ENCODE measurements around the gene HERC3.
"Not testable (repeated sequence)": the region's sequence is repeated elsewhere in the genome, so short reads cannot be mapped to it uniquely, and the experiment has no call there.

The HERC3 gene

DNA sequence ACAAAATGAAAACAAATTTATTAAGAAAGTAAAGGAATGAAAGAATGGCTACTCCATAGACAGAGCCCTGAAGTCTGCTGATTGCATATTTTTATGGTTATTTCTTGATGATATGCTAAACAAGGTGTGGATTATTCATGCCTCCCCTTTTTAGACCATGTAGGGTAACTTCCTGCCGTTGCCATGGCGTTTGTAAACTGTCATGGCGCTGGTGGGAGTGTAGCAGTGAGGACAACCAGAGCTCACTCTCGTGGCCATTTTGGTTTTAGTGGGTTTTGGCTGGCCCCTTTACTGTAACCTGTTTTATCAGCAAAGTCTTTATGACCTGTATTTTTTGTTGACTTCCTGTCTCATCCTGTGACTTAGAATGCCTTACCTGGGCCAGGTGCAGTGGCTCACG, 17.5 kb downstream of the HERC3 start:
- DNase-seq = not testable (repeated sequence)

DNA sequence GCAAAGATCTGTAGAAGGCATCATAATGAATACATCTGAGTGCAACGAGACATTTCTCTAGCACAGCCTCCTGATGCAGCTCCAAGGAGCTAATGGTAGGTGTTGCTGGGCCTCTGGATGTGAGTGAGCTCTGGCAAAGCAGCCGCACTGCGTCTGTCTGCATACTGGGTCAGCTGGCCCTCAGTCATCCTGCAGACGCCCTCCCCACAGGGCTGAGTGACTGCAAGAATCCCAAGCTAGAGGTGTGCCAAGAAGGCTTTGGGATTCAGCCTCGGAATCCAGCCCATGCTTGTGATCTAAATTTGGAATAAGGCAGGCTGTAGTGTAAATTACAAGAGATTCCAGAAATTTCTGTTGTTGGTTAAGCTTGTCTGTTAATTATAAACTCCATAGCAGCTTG, 18.5 kb downstream of the HERC3 start:
- no peak for DNase-seq

DNA sequence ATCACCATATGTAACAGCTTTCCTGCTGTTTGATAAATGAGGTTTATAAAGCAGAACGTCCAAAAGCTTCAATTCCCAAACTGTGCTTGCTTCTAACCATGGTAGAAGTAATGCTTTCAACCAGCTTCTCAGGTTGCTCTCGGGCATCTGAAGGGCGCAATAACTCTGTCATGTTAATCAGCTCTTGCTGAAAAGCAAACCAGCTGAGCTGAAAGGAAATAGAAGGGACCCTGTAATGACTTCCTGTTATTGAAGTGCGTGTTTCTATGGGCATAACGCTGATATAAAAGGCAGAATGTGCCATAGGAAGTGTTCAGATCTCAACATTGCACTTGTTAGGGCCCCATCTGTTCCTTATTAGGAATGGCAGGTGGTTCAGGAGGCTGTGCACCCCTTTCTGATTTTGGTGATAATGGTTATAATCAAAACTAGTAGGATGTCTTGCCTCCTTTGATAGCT, 21.2 kb downstream of the HERC3 start:
- DNase-seq = peak; percentile 25

DNA sequence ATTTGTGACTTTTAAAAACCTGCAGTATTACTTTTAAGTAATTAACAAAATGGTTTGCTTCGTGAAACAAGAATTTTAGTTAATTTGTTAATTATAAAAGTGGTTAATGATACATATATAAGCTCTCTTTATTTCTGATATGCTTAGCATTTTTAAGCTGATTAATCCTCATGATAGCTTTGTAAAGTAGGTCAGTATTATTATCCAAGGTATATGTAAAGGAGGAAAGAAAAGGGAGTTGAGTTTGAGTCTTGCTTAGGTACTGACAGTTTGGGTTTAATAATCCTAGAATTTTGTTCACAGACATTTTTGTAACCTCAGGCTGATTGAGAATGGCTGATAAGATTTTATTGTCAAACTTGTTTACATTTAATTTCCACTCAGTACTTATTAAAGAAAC, 21.8 kb downstream of the HERC3 start:
- no peak for DNase-seq

DNA sequence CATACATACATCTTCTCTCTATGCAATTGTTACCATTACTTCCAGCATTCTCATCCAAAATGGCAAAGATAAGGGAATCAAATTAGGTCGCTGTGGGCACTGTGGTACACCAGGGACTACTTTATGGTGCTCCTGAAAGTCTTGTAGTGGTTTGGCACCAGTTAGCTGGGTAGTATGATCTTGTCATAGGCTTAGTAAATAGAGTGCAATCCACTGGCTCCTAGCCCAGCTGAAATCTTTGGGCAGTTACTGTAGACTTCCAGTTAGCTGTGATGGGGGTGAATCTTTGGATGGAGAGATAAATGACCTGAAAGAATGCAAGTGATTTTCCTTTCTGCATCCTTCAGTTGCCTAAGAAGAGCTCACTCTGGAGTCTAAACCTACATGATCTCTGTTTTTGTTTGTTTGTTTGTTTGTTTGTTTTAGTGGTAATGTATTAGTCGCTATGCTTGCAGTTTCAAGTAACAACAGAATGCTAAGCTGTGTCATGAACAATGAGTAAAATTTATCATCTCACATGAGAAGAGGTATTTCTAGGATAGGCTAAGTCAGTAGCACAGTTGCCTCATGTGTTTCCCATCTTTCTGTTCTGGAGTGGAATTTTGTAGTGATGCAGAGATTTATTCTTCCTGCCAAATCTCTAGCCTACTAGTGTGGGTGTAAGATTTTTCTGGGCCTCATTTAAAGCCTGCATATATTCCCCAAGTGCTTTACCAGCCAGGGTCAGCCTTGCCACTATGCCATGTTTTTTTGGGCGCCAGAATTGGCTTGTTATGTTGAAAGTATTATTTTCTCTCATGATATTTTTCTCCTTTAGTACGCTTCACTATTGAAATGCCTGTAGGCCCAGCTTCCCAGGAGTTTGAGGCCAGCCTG, 24.2 kb downstream of the HERC3 start:
- no peak for DNase-seq

DNA sequence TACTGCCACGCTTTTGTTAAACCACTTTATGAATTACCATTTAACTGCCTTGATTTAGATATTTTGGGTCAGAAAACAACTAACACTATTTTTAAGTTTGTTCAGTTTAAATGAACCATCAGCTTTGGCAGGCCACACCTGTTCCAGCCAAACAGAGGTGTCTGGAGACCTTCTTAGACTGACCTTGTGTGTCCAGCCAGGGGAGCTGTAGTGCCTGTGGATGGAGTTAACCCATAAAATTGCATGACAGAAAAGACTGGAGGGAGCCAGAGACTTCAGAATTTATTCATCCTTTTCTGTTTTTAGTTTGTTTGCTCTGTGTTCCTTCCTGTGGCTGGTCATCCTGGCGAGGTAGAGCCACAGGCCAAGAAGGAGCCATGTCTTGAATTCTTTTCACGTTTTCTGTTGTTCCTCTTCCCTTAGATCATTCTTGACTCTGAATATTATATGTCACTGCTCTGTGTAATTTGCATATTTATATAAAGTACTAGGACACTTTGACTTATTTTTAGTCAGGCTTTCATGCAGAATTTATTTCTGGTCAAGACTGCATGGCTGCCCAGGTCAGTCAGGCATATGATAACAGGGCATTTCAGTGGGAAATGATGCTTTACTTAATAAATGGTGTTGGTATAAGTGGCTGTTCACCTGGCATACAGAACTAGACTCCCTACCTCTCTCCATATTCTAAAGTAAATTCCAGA, 26.7 kb downstream of the HERC3 start:
- no peak for DNase-seq

DNA sequence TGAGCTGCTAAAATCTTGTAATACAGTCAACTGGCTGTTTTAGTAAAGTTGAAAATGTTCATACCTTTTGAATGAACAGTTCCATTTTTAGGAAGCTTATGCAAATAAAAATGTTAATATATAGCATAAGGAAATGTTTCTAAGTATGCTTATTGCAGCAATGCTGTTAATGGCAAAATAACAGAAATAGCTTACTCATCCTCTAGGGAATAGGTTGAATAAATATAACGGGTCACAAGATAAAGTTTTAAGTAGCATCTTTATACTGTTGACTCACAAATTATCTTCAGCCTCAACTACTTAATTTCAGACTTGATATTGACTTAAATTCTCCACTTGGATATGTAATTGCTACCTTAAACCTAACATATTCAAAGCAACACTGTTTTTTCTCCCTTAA, 27.7 kb downstream of the HERC3 start:
- DNase-seq = no peak

DNA sequence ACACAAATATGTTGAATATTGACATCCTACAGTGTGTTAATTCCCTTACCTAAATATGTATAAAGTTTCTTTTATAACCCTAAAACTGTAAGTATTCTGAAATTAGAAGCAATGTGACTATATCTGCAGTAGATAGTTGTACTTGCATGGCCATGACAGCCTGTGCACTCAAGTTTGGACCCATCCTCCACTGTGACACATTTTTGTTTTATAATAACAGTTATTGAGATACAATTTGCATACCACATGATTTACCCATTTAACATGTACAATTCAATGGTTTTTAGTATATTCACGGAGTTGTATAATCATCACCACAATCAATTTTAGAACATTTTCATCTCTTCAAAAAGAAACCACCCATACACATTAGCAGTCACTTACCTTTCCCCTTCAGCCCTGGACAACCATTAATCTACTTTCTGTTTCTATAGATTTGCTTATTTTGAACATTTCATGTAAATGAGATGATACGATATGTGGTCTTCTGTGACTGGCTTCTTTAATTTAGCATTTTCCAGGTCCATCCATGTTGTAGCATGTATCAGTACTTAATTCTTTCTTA, 29.6 kb downstream of the HERC3 start:
- no peak for DNase-seq

DNA sequence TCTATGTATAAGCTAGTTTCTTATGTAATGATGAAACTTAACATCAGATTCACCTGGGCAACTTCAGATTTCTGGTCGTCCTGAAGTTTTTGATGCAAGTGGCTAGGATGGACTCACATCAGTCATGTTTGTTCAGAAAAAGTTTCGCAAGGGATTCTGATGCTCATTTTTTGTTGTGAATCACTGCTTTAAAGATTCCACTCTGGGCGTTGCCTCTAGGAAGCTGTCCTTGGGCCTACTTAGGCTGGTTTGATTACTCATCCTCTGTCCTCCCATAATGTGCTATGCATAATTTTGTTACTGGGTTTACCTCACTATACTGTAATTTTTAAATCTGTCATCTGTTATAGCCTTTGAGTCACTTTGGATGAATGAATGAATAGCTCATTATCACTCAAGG, 30.8 kb downstream of the HERC3 start:
- DNase-seq = no peak

DNA sequence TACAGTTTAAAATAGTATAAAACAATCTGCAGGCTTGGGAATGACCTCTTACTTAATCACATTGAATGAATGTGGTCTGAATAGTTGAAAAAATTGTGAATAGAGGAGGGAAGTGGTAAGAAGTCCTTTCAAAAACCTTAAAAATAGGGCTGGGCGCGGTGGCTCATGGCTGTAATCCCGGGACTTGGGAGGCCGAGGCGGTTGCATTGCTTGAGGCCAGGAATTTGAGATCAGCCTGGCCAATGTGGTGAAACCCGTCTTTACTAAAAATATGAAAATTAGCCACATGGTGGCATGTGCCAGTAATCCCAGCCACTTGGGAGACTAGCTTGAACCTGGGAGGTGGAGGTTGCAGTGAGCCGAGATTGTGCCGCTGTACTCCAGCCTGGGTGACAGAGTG, 36.5 kb downstream of the HERC3 start:
- DNase-seq = no peak

DNA sequence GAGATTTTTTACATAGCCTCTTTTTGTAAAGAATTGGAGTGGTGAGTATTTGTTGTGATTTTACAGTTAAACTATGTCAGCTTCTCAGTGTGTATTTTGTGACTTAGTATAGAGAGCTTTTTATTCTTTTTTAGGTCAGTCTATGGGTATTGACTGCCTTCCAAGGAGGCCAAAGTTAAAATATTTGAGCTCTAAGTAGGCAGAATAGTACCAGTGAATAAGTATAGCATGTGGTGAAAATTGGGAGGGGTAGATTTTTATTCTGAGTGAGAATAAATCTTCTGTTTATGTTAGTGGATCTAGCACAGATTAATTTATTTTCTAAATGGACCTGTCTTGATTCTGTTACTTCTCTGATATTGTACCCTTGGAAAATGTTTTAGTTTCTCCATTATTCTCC, 37.5 kb downstream of the HERC3 start:
- no peak for DNase-seq

DNA sequence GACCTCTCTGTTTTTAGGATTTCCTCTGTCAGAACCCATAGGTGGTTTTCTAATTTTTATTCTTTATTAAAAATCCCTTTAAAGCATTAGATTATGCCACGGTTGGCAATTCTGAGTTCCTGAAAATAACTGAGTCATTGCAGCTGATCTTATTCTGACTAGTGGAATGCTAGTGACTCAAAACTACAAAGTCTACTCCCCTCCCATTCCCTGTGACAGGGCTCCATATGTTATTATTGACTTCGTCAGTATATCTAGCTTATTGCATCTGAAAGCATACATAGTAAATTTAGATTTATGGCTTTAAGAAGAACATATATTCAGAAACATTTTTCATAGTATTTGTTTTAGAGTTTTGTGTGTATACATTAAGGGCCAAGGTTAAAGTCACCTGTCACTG, 38.5 kb downstream of the HERC3 start:
- no peak for DNase-seq

DNA sequence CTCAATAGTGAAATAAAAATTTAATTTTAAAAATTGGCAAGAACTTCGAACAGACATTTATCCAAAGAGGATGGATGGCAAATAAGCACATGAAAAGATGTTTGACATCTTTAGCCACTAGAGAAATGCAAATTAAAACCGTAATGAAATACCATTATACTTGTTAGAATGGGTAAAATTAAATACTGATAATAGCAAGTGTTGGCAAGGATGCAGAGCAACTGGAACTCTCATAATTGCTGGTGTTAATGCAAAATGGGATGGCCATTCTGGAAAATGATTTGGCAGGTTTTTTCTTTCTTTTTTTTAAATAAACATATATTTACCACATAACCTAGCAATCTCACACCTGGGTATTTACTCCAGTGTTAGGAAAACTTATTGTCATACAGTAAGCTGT, 51.7 kb downstream of the HERC3 start:
- no peak for DNase-seq

DNA sequence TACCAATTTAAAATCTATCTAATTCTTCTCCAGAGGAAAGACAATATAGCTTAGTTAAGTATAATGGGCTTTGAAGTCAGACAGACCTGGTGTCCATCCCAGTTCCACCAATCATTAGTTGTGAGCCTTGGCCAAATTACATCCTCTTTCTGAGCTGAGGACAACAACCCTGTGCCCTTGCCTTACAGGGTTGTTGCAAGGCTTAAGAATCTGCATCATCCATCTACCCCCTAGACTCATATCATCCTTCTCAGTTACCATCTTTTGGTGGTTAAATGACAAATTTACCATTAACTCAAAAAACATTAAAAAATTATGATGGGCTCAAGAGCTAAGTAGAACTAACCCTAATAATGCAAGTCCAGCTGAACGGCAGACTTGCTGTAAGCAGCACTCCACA, 53.7 kb downstream of the HERC3 start:
- no peak for DNase-seq

DNA sequence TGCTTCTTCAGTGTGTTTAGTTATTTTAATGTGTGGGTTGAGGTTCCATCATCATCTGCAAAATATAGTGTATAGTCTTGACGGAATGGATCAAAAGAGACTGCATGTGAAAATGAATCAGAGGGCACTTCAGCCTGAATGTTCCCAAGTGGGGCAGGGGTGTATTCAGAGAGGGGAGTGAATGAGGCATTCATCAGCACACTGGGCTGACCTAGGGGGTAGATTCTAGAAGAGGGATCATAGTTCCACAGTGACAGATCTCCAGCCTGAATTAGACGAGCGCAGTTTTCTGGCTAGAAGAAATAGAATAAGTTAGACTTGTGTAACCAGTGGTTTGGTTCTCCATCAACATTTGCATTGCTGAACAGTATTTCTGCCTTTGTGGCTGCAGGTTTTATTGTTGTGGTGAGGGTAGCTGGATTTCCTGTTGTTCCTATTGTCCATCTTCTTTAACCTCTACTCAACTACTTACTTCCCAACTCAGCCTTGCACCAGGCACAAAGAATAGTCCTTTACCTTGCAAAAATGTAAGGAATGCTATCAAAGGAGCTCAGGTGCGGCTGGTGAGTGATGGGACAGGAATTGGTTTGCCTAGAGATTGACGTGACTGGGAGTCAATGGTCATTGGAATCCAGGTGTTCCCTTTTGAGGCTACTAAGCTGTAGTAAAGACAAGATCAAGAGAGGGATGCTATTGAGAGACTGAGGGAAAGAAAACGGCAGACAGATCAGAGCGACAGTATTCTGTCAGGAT, 54.4 kb downstream of the HERC3 start:
- no peak for DNase-seq

DNA sequence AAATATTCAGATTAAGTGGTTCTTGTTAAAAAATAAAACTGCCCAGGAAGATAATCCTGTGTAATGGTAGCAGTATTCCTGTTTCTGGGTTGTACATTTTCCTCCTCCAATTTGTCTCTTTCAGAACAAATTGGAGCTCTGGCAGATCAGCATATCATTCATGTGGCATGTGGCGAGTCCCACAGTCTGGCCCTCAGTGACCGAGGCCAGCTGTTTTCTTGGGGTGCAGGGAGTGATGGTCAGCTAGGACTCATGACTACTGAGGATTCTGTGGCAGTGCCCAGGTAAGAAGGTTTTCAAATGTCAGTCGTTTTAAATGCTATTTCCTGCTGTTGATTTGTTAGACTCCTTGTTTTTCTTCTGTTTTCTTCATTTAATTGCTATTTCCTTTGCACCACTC, 57.4 kb downstream of the HERC3 start:
- DNase-seq = no peak

DNA sequence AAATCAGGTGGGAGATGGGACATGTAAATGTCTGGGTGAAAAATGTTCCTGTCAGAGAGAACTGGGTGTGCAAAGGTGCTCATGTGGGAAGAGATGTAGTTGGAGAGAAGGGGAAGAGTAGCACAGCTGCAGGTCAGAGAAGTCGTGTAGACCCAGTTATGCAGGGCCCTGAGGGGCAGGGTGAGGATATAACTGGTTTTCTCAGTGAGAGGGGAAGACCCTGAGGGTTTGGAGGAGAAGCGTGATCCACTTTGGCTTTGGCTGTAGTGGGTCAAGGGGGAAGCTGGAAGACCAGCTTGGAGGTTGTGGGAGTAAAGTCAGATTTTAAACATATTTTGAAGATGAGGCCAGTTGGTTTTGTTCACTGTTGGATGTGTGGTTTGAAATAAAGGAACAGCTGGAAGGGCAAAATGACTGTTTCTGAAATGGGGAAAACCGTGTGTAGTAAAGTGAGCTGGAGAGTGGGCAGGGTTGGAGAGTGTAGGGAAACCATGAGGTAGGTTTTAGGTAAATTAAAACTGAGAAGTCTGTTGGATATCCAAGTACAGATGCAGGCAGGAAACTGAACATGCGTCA, 61.2 kb downstream of the HERC3 start:
- DNase-seq = no peak

DNA sequence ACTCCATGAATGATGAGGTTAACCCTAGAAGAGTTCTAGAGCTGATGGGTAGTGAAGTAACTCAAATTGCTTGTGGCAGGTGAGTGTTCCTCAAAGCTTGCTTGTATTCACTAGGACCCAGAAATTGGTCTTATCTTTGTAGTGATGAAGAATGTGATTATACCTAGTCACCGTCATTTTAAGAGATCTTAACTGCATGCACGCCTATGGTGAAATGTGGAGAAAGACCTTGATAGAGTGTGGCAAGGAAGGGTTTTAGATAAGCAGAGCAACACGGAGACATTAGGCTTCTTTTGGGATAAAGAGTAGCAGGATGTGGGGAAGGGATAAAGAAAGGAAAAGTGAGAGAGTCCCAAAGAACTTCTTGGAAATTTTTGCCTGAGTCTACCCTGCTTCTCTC, 62.9 kb downstream of the HERC3 start:
- no peak for DNase-seq

DNA sequence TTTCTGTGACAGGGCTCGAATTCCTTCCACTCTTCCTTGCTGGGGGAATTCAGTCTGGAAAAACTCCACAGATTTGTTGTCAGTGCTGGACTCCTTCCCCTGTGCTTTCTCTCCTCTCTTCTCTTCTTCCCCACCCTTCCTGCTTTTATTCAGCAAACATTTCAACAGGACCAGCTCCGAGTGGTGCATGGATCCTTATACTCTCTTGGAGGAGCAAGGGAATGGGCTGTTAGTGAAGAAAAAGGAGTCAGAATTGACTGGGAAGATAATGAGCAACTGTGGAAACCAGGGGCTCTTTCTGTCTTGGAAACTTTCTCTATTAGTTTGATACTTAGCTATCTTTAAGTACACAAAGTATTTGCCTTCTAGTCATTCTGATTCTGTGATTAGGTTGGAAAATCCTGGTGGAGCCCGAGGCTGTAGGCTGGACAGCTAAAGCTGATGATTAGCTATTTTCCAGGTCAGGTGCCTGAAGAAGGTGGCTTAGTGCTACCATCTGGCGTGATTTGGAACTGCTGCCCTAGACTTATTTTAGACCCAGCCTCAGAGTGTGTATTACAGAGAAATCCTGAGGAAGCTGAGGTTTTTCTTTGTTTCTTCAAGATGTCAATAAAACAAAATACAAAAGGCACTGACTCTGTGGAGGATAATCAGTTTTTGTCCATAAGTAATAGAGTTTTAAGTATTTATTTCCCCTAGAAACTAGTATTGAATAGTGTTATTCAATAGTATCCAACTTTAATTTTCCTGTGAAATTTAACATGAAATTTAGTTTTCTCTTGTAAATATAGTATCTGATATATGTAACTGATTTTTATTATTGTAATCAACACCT, 67.0 kb downstream of the HERC3 start:
- peak; percentile 45 for DNase-seq

DNA sequence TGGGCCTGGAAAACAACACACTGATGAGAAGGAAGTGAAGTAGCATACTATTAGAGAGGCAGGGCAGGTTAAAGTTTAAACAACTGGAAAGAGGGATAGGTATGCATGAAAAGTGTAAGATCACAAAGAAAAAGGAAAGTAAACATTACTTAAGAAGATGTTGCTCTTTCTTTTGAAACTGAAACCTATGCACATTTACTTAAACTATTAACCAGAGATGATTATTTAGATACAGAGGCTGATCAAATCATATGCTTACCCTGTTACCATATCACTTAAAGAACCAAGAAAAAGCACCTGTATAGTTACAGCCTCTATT, 67.6 kb downstream of the HERC3 start:
- no peak for DNase-seq

DNA sequence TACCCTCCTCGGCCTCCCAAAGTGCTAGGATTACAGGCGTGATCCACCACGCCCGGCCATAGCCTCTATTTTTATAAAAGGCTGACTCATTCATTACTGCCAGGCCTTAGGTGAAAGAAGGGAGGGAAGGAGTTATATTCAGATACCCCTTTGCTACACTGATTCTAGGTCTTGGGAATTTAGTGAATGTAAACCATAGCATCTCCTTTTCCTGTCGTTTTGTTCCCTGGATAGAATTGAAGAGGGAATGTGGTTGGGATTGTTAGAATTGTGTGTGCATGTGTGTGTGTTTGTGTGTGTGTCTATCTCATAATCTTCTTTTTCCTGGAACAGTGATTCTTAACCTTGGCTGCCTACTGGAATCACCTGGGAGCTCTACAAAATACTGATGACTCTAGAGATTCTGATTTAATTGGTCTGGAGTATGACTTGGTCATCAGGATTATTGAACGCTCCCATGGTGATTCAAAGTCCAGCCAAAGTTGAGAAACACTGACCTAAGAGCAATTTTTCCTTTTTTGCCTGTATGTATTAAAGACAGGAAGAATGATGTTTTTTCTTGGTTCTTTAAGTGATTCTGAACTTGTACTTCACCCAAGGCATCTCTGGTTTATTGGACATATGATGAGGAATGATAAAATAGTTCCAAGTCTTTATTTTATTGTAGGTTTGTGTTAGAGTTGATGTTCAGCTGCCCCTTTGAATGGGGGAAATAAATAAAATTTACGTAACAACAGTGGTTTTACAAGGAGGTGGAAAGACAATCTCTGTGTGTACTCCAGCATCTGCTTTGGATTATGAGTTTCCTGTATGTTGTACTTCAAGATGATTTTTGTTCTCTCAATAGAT, 68.4 kb downstream of the HERC3 start:
- no peak for DNase-seq

Measured in hematopoietic multipotent progenitor cell treated with erythropoietin and hydrocortisone succinate and interleukin-3 and kit ligand, for 8 days (in vitro differentiated cells).